ENCODE data around the gene FAM83F. TPM values are rescaled to one million over a fixed set of nuclear protein-coding genes. Genes with fewer than 3 reads are reported as not detected.

The FAM83F gene
- total RNA-seq, 1 donor from 2014 or later, result 12.8 TPM

GRCh38 chr22:40051322-40051721 lies 56.6 kb downstream of the FAM83F start:
- intact Hi-C loops (cut with DNase I), result loop anchor here (2.0 kb wide), 1 partner anchor 765 kb away; no protein-coding TSS in a partner anchor
- no peak for DNase-seq (ENCODE audit: extremely low spot score in 2 of 2)
- no peak overlapping the region for H3K4me3 ChIP-seq

GRCh38 chr22:40053460-40053859 lies 58.7 kb downstream of the FAM83F start:
- H3K4me1 ChIP-seq, result peaks cover 49% of the 10 kb centered on the region

More at GRCh38 chr22:40051322-40051721, 56.6 kb downstream of the FAM83F start:
- no peaks in the 10 kb centered on the region for H3K36me3 ChIP-seq
- H3K27me3 ChIP-seq, result no peaks in the 10 kb centered on the region
- H3K4me1 ChIP-seq, result peaks cover 61% of the 10 kb centered on the region
- H3K9me3 ChIP-seq, result no peaks in the 10 kb centered on the region
- TF ChIP-seq CTCF (IDR thresholded peaks at IDR 0.05) (no peak), POLR2AphosphoS5 (IDR thresholded peaks at IDR 0.05; ENCODE audit: insufficient read depth in 1 of 2, low read depth in 1 of 2) (no peak), POLR2A (IDR thresholded peaks at IDR 0.05) (no peak)
- no peak overlapping the region for H3K27ac ChIP-seq

GRCh38 chr22:40054486-40054885 lies 59.7 kb downstream of the FAM83F start:
- Histone ChIP-seq H3K4me3 (no peak overlapping the region), H3K27ac (no peak overlapping the region), H3K36me3 (no peaks in the 10 kb centered on the region), H3K4me1 (peaks cover 50% of the 10 kb centered on the region), H3K27me3 (no peaks in the 10 kb centered on the region), H3K9me3 (no peaks in the 10 kb centered on the region)
- intact Hi-C loops (cut with DNase I), result no loop called here
- TF ChIP-seq POLR2AphosphoS5 (IDR thresholded peaks at IDR 0.05; ENCODE audit: insufficient read depth in 1 of 2, low read depth in 1 of 2) (no peak), POLR2A (IDR thresholded peaks at IDR 0.05) (no peak), CTCF (IDR thresholded peaks at IDR 0.05) (no peak)
- DNase-seq (ENCODE audit: extremely low spot score in 2 of 2), result no peak

More at GRCh38 chr22:40053460-40053859, 58.7 kb downstream of the FAM83F start:
- no peaks in the 10 kb centered on the region for H3K36me3 ChIP-seq
- H3K27me3 ChIP-seq, result no peaks in the 10 kb centered on the region
- TF ChIP-seq POLR2A (IDR thresholded peaks at IDR 0.05) (no peak), CTCF (IDR thresholded peaks at IDR 0.05) (no peak), POLR2AphosphoS5 (IDR thresholded peaks at IDR 0.05; ENCODE audit: insufficient read depth in 1 of 2, low read depth in 1 of 2) (no peak)
- intact Hi-C loops (cut with DNase I), result no loop called here
- DNase-seq (ENCODE audit: extremely low spot score in 2 of 2), result no peak
- H3K4me3 ChIP-seq, result no peak overlapping the region
- H3K9me3 ChIP-seq, result no peaks in the 10 kb centered on the region
- H3K27ac ChIP-seq, result no peak overlapping the region

GRCh38 chr22:40055143-40055883 lies 60.6 kb downstream of the FAM83F start:
- peaks cover 46% of the 10 kb centered on the region for H3K4me1 ChIP-seq

More at GRCh38 chr22:40055143-40055883, 60.6 kb downstream of the FAM83F start:
- no peak for DNase-seq (ENCODE audit: extremely low spot score in 2 of 2)
- intact Hi-C loops (cut with DNase I), result no loop called here
- no peaks in the 10 kb centered on the region for H3K9me3 ChIP-seq
- no peak overlapping the region for H3K4me3 ChIP-seq
- H3K27ac ChIP-seq, result no peak overlapping the region
- no peaks in the 10 kb centered on the region for H3K36me3 ChIP-seq
- H3K27me3 ChIP-seq, result no peaks in the 10 kb centered on the region
- no peak for TF ChIP-seq POLR2AphosphoS5 (IDR thresholded peaks at IDR 0.05; ENCODE audit: insufficient read depth in 1 of 2, low read depth in 1 of 2)
- no peak for TF ChIP-seq CTCF (IDR thresholded peaks at IDR 0.05)
- no peak for TF ChIP-seq POLR2A (IDR thresholded peaks at IDR 0.05)

All from vagina (tissue), 2 donors.